Measurements from ENCODE around the gene IARS2.
"Not testable (repeated sequence)": the region's sequence is repeated elsewhere in the genome, so short reads cannot be mapped to it uniquely, and the experiment has no call there.

IARS2 gene

GRCh38 chr1:220094016-220094911 is at the start of gene IARS2:
TSS of gene IARS2 (plus strand) at chr1:220094132. CDS start at chr1:220094217, 85 bp downstream.
- peak; percentile 94 for DNase-seq

- DNase-seq = no peak
Observed at GRCh38 chr1:220044678-220045355, 49.1 kb upstream of the IARS2 start.

- DNase-seq = peak; percentile 13
Observed at GRCh38 chr1:220045356-220046051, 48.4 kb upstream of the IARS2 start.

- DNase-seq = peak; percentile 95
Observed at GRCh38 chr1:220046052-220046930, 47.6 kb upstream of the IARS2 start, which contains the start of gene EPRS1. TSS of gene EPRS1 (minus strand) at chr1:220046505. CDS start at chr1:220046388, 117 bp downstream.

- no peak for DNase-seq
Observed at GRCh38 chr1:220056374-220056773, 37.6 kb upstream of the IARS2 start.

- no peak for DNase-seq
Observed at GRCh38 chr1:220060876-220061275, 33.1 kb upstream of the IARS2 start.

- no peak for DNase-seq
Observed at GRCh38 chr1:220062629-220063028, 31.3 kb upstream of the IARS2 start.

- no peak for DNase-seq
Observed at GRCh38 chr1:220067269-220068204, 26.4 kb upstream of the IARS2 start.

- no peak for DNase-seq
Observed at GRCh38 chr1:220076861-220077762, 16.8 kb upstream of the IARS2 start.

GRCh38 chr1:220077887-220078286 is 16.0 kb upstream of the IARS2 start:
- DNase-seq = no peak

GRCh38 chr1:220084460-220084859 is 9.5 kb upstream of the IARS2 start:
- DNase-seq = no peak

GRCh38 chr1:220086261-220086686 is 7.7 kb upstream of the IARS2 start:
- DNase-seq = not testable (repeated sequence)

GRCh38 chr1:220089650-220090556 is 4.0 kb upstream of the IARS2 start, which contains the start of gene BPNT1:
TSS of gene BPNT1 (minus strand) at chr1:220089788. CDS start at chr1:220079846, 9,942 bp downstream.
- DNase-seq = peak; percentile 98

- no peak for DNase-seq
Observed at GRCh38 chr1:220092694-220093093, 1.2 kb upstream of the IARS2 start.

- no peak for DNase-seq
Observed at GRCh38 chr1:220093361-220094015, 444 bp upstream of the IARS2 start.

GRCh38 chr1:220099826-220100225 is 5.9 kb downstream of the IARS2 start:
- no peak for DNase-seq

GRCh38 chr1:220110473-220110872 is 16.5 kb downstream of the IARS2 start:
- DNase-seq = not testable (repeated sequence)

- not testable (repeated sequence) for DNase-seq
Observed at GRCh38 chr1:220112600-220112999, 18.7 kb downstream of the IARS2 start.

All from activated naive CD4-positive, alpha-beta T cell treated with Interleukin-2 at 50 U/mL for 16 hours (primary cell).